ENCODE results near the gene CAPN13. TPM values are rescaled to one million over a fixed set of nuclear protein-coding genes. Genes with fewer than 3 reads are reported as not detected.

Gene CAPN13
- total and polyA plus RNA-seq, 2 donors (not counting 1 experiment from before 2014, with no cell fraction given): not detected

GRCh38 chr2:30763151-30763660, 44.0 kb downstream of the CAPN13 start:
- Histone ChIP-seq H3K4me3 (ENCODE audit: control extremely low read depth in 1 of 5, extremely low read depth in 1 of 5, insufficient read depth in 1 of 5, low read depth in 2 of 5, low read length in 4 of 5) (no peak overlapping the region), H3K9ac (ENCODE audit: low read length) (no peak overlapping the region), H3K79me2 (ENCODE audit: control insufficient read depth, insufficient read depth, low read length) (no peaks in the 10 kb centered on the region), H3K9me3 (ENCODE audit: control extremely low read depth in 1 of 3, control insufficient read depth in 2 of 3, insufficient read depth in 1 of 3, low read length in 2 of 3) (peaks cover 0 to 3% (median 0%) of the 10 kb centered on the region in 3 donors), H2AFZ (ENCODE audit: insufficient read depth, low read depth, low read length, poor library complexity, severe bottlenecking) (no peak overlapping the region), H3K36me3 (replicated peaks in 1 of 2; ENCODE audit: control extremely low read depth in 1 of 2, control insufficient read depth in 1 of 2, extremely low read depth in 1 of 2, insufficient read depth in 2 of 2, low read length in 1 of 2) (no peaks in the 10 kb centered on the region), H4K20me1 (ENCODE audit: control insufficient read depth, insufficient read depth, low read length, poor library complexity, severe bottlenecking) (no peaks in the 10 kb centered on the region), H3K27me3 (replicated peaks in 1 of 4; ENCODE audit: control extremely low read depth in 1 of 4, control insufficient read depth in 3 of 4, insufficient read depth in 4 of 4, low read length in 3 of 4) (peaks cover 0 to 3% (median 1%) of the 10 kb centered on the region in 4 experiments), H3K4me1 (ENCODE audit: control insufficient read depth in 2 of 2, insufficient read depth in 2 of 2, low read length in 2 of 2) (no peaks in the 10 kb centered on the region), H3K27ac (ENCODE audit: low read length in 2 of 2) (no peak overlapping the region), H3K4me2 (replicated peaks; ENCODE audit: low read depth, low read length, poor library complexity, severe bottlenecking) (no peak overlapping the region)
- 0% methylated on average over 1 of the region's 3 CpGs for WGBS (ENCODE audit: insufficient coverage)
- Mint-ChIP-seq H3K4me1 (no peaks in the 10 kb centered on the region), H3K9me3 (ENCODE audit: insufficient read depth) (no peaks in the 10 kb centered on the region), H3K4me3 (no peak overlapping the region), H3K27ac (no peak overlapping the region), H3K27me3 (peaks cover 36% of the 10 kb centered on the region)
- ChIA-PET CTCF (no interaction called here), POLR2A (no interaction called here)
- no peak for ATAC-seq (ENCODE audit: low read depth)
- no peak for TF ChIP-seq EZH2 (IDR thresholded peaks at IDR 0.05; ENCODE audit: borderline replicate concordance, insufficient read depth, low read depth, low read length, poor library complexity, severe bottlenecking)
- intact Hi-C loops (cut with micrococcal nuclease): no loop called here
- no peak for DNase-seq

- Histone ChIP-seq H3K9ac (ENCODE audit: low read length) (no peak overlapping the region), H2AFZ (ENCODE audit: insufficient read depth, low read depth, low read length, poor library complexity, severe bottlenecking) (no peak overlapping the region), H3K4me1 (ENCODE audit: control insufficient read depth in 2 of 2, insufficient read depth in 2 of 2, low read length in 2 of 2) (no peaks in the 10 kb centered on the region), H3K79me2 (ENCODE audit: control insufficient read depth, insufficient read depth, low read length) (no peaks in the 10 kb centered on the region), H3K36me3 (replicated peaks in 1 of 2; ENCODE audit: control extremely low read depth in 1 of 2, control insufficient read depth in 1 of 2, extremely low read depth in 1 of 2, insufficient read depth in 2 of 2, low read length in 1 of 2) (no peaks in the 10 kb centered on the region), H3K4me2 (replicated peaks; ENCODE audit: low read depth, low read length, poor library complexity, severe bottlenecking) (no peak overlapping the region), H3K9me3 (ENCODE audit: control extremely low read depth in 1 of 3, control insufficient read depth in 2 of 3, insufficient read depth in 1 of 3, low read length in 2 of 3) (no peaks in the 10 kb centered on the region), H3K27ac (ENCODE audit: low read length in 2 of 2) (no peak overlapping the region), H3K27me3 (replicated peaks in 1 of 4; ENCODE audit: control extremely low read depth in 1 of 4, control insufficient read depth in 3 of 4, insufficient read depth in 4 of 4, low read length in 3 of 4) (peaks cover 0 to 2% (median 0%) of the 10 kb centered on the region in 4 experiments), H4K20me1 (ENCODE audit: control insufficient read depth, insufficient read depth, low read length, poor library complexity, severe bottlenecking) (no peaks in the 10 kb centered on the region), H3K4me3 (ENCODE audit: control extremely low read depth in 1 of 5, extremely low read depth in 1 of 5, insufficient read depth in 1 of 5, low read depth in 2 of 5, low read length in 4 of 5) (no peak overlapping the region)
- H3K4me1 Mint-ChIP-seq: no peaks in the 10 kb centered on the region
- WGBS (ENCODE audit: insufficient coverage): 95% methylated on average over 4 of the region's 8 CpGs
- no peak overlapping the region for H3K4me3 Mint-ChIP-seq
- no peak for ATAC-seq (ENCODE audit: low read depth)
- no peak for DNase-seq
- TF ChIP-seq EZH2 (IDR thresholded peaks at IDR 0.05; ENCODE audit: borderline replicate concordance, insufficient read depth, low read depth, low read length, poor library complexity, severe bottlenecking): no peak
- TF ChIP-seq, protein P1, sequence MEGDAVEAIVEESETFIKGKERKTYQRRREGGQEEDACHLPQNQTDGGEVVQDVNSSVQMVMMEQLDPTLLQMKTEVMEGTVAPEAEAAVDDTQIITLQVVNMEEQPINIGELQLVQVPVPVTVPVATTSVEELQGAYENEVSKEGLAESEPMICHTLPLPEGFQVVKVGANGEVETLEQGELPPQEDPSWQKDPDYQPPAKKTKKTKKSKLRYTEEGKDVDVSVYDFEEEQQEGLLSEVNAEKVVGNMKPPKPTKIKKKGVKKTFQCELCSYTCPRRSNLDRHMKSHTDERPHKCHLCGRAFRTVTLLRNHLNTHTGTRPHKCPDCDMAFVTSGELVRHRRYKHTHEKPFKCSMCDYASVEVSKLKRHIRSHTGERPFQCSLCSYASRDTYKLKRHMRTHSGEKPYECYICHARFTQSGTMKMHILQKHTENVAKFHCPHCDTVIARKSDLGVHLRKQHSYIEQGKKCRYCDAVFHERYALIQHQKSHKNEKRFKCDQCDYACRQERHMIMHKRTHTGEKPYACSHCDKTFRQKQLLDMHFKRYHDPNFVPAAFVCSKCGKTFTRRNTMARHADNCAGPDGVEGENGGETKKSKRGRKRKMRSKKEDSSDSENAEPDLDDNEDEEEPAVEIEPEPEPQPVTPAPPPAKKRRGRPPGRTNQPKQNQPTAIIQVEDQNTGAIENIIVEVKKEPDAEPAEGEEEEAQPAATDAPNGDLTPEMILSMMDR (IDR thresholded peaks at IDR 0.05): no peak
- ChIA-PET POLR2A (no interaction called here), CTCF (no interaction called here)
- H3K27ac Mint-ChIP-seq: no peak overlapping the region
- H3K27me3 Mint-ChIP-seq: peaks cover 26% of the 10 kb centered on the region
- intact Hi-C loops (cut with micrococcal nuclease): no loop called here
- no peaks in the 10 kb centered on the region for H3K9me3 Mint-ChIP-seq (ENCODE audit: insufficient read depth)
Measured at GRCh38 chr2:30761226-30761625, 46.0 kb downstream of the CAPN13 start.
